GM21447 (cell line): Measurements from ENCODE around the gene FBXL4.

ENCODE experiments used
- ATAC-seq: cut with Tn5 transposase; IDR thresholded peaks from one replicate; pipeline ENCODE4 v1.9.1; 2021; ENCODE audit not compliant: unreplicated experiment

FBXL4 gene

GRCh38 chr6:98827295-98828159, 120.2 kb downstream of the FBXL4 start:
- no peak for ATAC-seq

GRCh38 chr6:98825600-98826230, 122.0 kb downstream of the FBXL4 start:
- no peak for ATAC-seq

- ATAC-seq: no peak
These were observed 122.7 kb downstream of the FBXL4 start for GRCh38 chr6:98824902-98825599.

GRCh38 chr6:98824162-98824901, 123.4 kb downstream of the FBXL4 start:
- no peak for ATAC-seq

- ATAC-seq: no peak
These were observed 124.2 kb downstream of the FBXL4 start for GRCh38 chr6:98823428-98824161.

GRCh38 chr6:98821756-98822405, 125.9 kb downstream of the FBXL4 start:
- ATAC-seq: no peak
